CD4-positive, alpha-beta T cell (primary cell): ENCODE measurements around the gene COL4A2. TPM values are rescaled to one million over a fixed set of nuclear protein-coding genes. Genes with fewer than 3 reads are reported as not detected.

Experiments
- ATAC-seq: fragments of 200-7000 bp; cut with Tn5 transposase; one replicate; pipeline ENCODE4 v1.10.0; 2022; ENCODE audit warnings: mild to moderate bottlenecking; ENCODE audit not compliant: poor library complexity
- CTCF ChIA-PET: fragments of 350-600 bp; sonication (Branson Sonifier 250); formaldehyde crosslinking; loops from one replicate; lab custom pipeline; 2021; ENCODE audit warnings: antibody characterized with exemption, inconsistent platforms; lab: Charles Lee
- POLR2A ChIA-PET: fragments of 350-600 bp; sonication (Branson Sonifier 250); formaldehyde crosslinking; loops from one replicate; lab custom pipeline; 2021; ENCODE audit warnings: antibody characterized with exemption, inconsistent platforms; lab: Charles Lee
- DNase-seq, 14 experiments: peaks; one replicate each; pipeline ENCODE4 v3.0.0-alpha.2; 2013 to 2020; ENCODE audit warnings: mixed read lengths in 2 of 14
- H3K27ac ChIP-seq, 2 donors: one replicate each; pipeline versions ENCODE4 v1.5.1 to v1.7.0; 2013; ENCODE audit warnings: low read length in 2 of 2, low read depth in 1 of 2, mild to moderate bottlenecking in 1 of 2
- H3K27me3 ChIP-seq, 2 experiments: 1 replicate in 1 of 2; 2 replicates in 1 of 2; pipeline versions ENCODE4 v1.6.1 to v1.7.0; 2013; ENCODE audit warnings: low read length in 2 of 2, control low read depth in 1 of 2, mild to moderate bottlenecking in 1 of 2, moderate library complexity in 1 of 2; ENCODE audit not compliant: insufficient read depth in 2 of 2, control insufficient read depth in 1 of 2
- H3K36me3 ChIP-seq: one replicate; pipeline ENCODE4 v1.6.1; 2013; ENCODE audit warnings: low read length, control low read depth; ENCODE audit not compliant: insufficient read depth
- H3K4me1 ChIP-seq: one replicate; pipeline ENCODE4 v1.6.1; 2013; ENCODE audit warnings: low read length, control low read depth; ENCODE audit not compliant: insufficient read depth
- H3K4me3 ChIP-seq: one replicate; pipeline ENCODE4 v1.5.1; 2013; ENCODE audit warnings: mild to moderate bottlenecking, low read length, moderate library complexity
- H3K9me3 ChIP-seq, 2 experiments: 1 replicate in 1 of 2; 2 replicates in 1 of 2; pipeline versions ENCODE4 v1.6.1 to v1.7.0; 2013; ENCODE audit warnings: low read length in 2 of 2, mild to moderate bottlenecking in 2 of 2, control low read depth in 1 of 2, moderate library complexity in 1 of 2; ENCODE audit not compliant: control insufficient read depth in 1 of 2, insufficient read depth in 1 of 2
- H3K27ac Mint-ChIP-seq: one replicate; pipeline ENCODE4 v1.8.0; 2020; ENCODE audit warnings: mixed read lengths
- H3K27me3 Mint-ChIP-seq: one replicate; pipeline ENCODE4 v1.8.0; 2021; ENCODE audit warnings: mixed read lengths
- H3K36me3 Mint-ChIP-seq: one replicate; pipeline ENCODE4 v1.8.0; 2021; ENCODE audit warnings: low read depth, mixed read lengths
- H3K4me1 Mint-ChIP-seq: one replicate; pipeline ENCODE4 v1.8.0; 2021; ENCODE audit warnings: low read depth, mixed read lengths
- H3K4me3 Mint-ChIP-seq: one replicate; pipeline ENCODE4 v1.8.0; 2020; ENCODE audit warnings: mild to moderate bottlenecking, mixed read lengths
- H3K9me3 Mint-ChIP-seq: one replicate; pipeline ENCODE4 v1.8.0; 2020; ENCODE audit warnings: mixed read lengths
- CTCF ChIP-seq: fragments of 200-600 bp; IDR thresholded peaks from one replicate; pipeline ENCODE4 v1.8.0; 2022; ENCODE audit warnings: antibody characterized with exemption, mild to moderate bottlenecking
- intact Hi-C, 2 experiments: fragments of 100-400 bp; cut with DNase I in 1 of 2; cut with micrococcal nuclease in 1 of 2; formaldehyde crosslinking; loops; one replicate each; pipeline versions ENCODE4 v1.15.1 to v1.9.0; 2023 to 2025; cut with DNase I, micrococcal nuclease
- total RNA-seq, 174 experiments: library from RNA in 2 of 174; stranded (reverse) in 2 of 174; gene quantifications; one replicate each; pipeline ENCODE4 v1.2.3 and lab custom pipeline; 2021 to 2026

COL4A2 gene
- total RNA-seq, 2 experiments from 2014 or later, result not detected

GRCh38 chr13:110454227-110454859, 147.3 kb downstream of the COL4A2 start:
- intact Hi-C loops, result loop anchor here (10.0 kb wide), 2 partner anchors 110 to 260 kb away; partner anchors contain the start of genes ING1 (in 1 of the 2) and RAB20 (in 1 of the 2)
- Mint-ChIP-seq H3K27me3 (peaks cover 48% of the 10 kb centered on the region), H3K27ac (no peak overlapping the region), H3K9me3 (no peaks in the 10 kb centered on the region), H3K36me3 (no peaks in the 10 kb centered on the region), H3K4me1 (peaks cover 4% of the 10 kb centered on the region), H3K4me3 (no peak overlapping the region)
- CTCF ChIA-PET, result no interaction called here
- Histone ChIP-seq H3K9me3 (no peaks in the 10 kb centered on the region), H3K4me3 (no peak overlapping the region), H3K27me3 (peaks cover 8 to 10% of the 10 kb centered on the region in 2 experiments), H3K27ac (no peak overlapping the region), H3K4me1 (peaks cover 4% of the 10 kb centered on the region), H3K36me3 (no peaks in the 10 kb centered on the region)
- TF ChIP-seq CTCF, result no peak
- DNase-seq, result no peak
- POLR2A ChIA-PET, result no interaction called here
- no peak for ATAC-seq

GRCh38 chr13:110454956-110455355, 147.9 kb downstream of the COL4A2 start:
- DNase-seq, result no peak
- POLR2A ChIA-PET, result no interaction called here
- Histone ChIP-seq H3K9me3 (no peaks in the 10 kb centered on the region), H3K36me3 (no peaks in the 10 kb centered on the region), H3K4me3 (no peak overlapping the region), H3K27me3 (peaks cover 3 to 10% of the 10 kb centered on the region in 2 experiments), H3K4me1 (peaks cover 4% of the 10 kb centered on the region), H3K27ac (no peak overlapping the region)
- Mint-ChIP-seq H3K27ac (no peak overlapping the region), H3K4me1 (peaks cover 4% of the 10 kb centered on the region), H3K36me3 (no peaks in the 10 kb centered on the region), H3K9me3 (no peaks in the 10 kb centered on the region), H3K4me3 (no peak overlapping the region), H3K27me3 (peaks cover 46% of the 10 kb centered on the region)
- no peak for ATAC-seq
- CTCF ChIA-PET, result no interaction called here
- intact Hi-C loops, result loop anchor here (10.0 kb wide), 2 partner anchors 110 to 260 kb away; partner anchors contain the start of genes ING1 (in 1 of the 2) and RAB20 (in 1 of the 2)
- no peak for TF ChIP-seq CTCF

- CTCF ChIA-PET, result interaction anchor here (0.7 kb wide), 1 partner anchor 8 kb away, joined by 3 read pairs; no protein-coding TSS in a partner anchor
- Histone ChIP-seq H3K36me3 (no peaks in the 10 kb centered on the region), H3K27ac (no peak overlapping the region), H3K9me3 (no peaks in the 10 kb centered on the region), H3K27me3 (peaks cover 0 to 10% of the 10 kb centered on the region in 2 experiments), H3K4me3 (no peak overlapping the region), H3K4me1 (peaks cover 4% of the 10 kb centered on the region)
- Mint-ChIP-seq H3K27me3 (peaks cover 46% of the 10 kb centered on the region), H3K27ac (no peak overlapping the region), H3K4me1 (peaks cover 4% of the 10 kb centered on the region), H3K4me3 (no peak overlapping the region), H3K36me3 (no peaks in the 10 kb centered on the region), H3K9me3 (no peaks in the 10 kb centered on the region)
- no peak for ATAC-seq
- no peak for TF ChIP-seq CTCF
- no peak for DNase-seq
- intact Hi-C loops, result loop anchor here (10.0 kb wide), 2 partner anchors 109 to 259 kb away; partner anchors contain the start of genes ING1 (in 1 of the 2) and RAB20 (in 1 of the 2)
- POLR2A ChIA-PET, result no interaction called here
Measured at GRCh38 chr13:110455444-110455843, 148.4 kb downstream of the COL4A2 start.
